Vagina (tissue), 2 donors: ENCODE data around the gene KAZALD1. TPM values are rescaled to one million over a fixed set of nuclear protein-coding genes. Genes with fewer than 3 reads are reported as not detected.

Experiments used
- DNase-seq, 2 donors: peaks; one replicate each; pipeline ENCODE4 v3.0.0-alpha.2; 2017; ENCODE audit errors: extremely low spot score in 2 of 2
- H3K27ac ChIP-seq: fragments of 200-600 bp; sonication (generic); one replicate; pipeline ENCODE4 v1.5.1; 2019
- H3K27me3 ChIP-seq: fragments of 200-600 bp; sonication (generic); one replicate; pipeline ENCODE4 v1.5.1; 2019
- H3K36me3 ChIP-seq, 2 donors: fragments of 200-600 bp; sonication (generic); one replicate each; pipeline ENCODE4 v1.5.1; 2017 to 2019
- H3K4me1 ChIP-seq: fragments of 200-600 bp; sonication (generic); one replicate; pipeline ENCODE4 v1.5.1; 2019
- H3K4me3 ChIP-seq, 2 donors: fragments of 200-600 bp; sonication (generic); 1 replicate in 1 of 2; 2 replicates in 1 of 2; pipeline ENCODE4 v1.5.1; 2016 to 2019
- H3K9me3 ChIP-seq: fragments of 200-600 bp; sonication (generic); one replicate; pipeline ENCODE4 v1.5.1; 2019
- POLR2A ChIP-seq, 2 donors: fragments of 450-650 bp; IDR thresholded peaks; one replicate each; pipeline ENCODE4 v1.6.1; 2017; ENCODE audit warnings: antibody characterized with exemption in 2 of 2, mild to moderate bottlenecking in 2 of 2, moderate library complexity in 2 of 2
- POLR2AphosphoS5 ChIP-seq, 2 donors: sonication (generic); formaldehyde crosslinking; IDR thresholded peaks; one replicate each; pipeline ENCODE4 v1.9.0; 2017; ENCODE audit warnings: antibody characterized with exemption in 2 of 2, mild to moderate bottlenecking in 2 of 2, low read depth in 1 of 2; ENCODE audit not compliant: insufficient read depth in 1 of 2
- intact Hi-C: fragments of 100-400 bp; cut with DNase I; formaldehyde crosslinking; loops from one replicate; pipeline ENCODE4 v1.15.1; 2023
- total RNA-seq: library from RNA; depleted of rRNA; stranded (reverse); fragments of >200 nt; gene quantifications from one replicate; pipeline ENCODE4 v1.2.3, GENCODE V29; 2016
- TF ChIP-seq, protein P1 (sequence below), 3 experiments: fragments of 450-650 bp in 2 of 3; fragments of 200-600 bp in 1 of 3; sonication (generic) in 1 of 3; IDR thresholded peaks; one replicate each; pipeline ENCODE4 v1.5.1; 2017 to 2019; ENCODE audit warnings: antibody characterized with exemption in 3 of 3, mild to moderate bottlenecking in 2 of 3, moderate library complexity in 2 of 3

Gene KAZALD1
- total RNA-seq, 1 donor from 2014 or later: 4.2 TPM

DNA sequence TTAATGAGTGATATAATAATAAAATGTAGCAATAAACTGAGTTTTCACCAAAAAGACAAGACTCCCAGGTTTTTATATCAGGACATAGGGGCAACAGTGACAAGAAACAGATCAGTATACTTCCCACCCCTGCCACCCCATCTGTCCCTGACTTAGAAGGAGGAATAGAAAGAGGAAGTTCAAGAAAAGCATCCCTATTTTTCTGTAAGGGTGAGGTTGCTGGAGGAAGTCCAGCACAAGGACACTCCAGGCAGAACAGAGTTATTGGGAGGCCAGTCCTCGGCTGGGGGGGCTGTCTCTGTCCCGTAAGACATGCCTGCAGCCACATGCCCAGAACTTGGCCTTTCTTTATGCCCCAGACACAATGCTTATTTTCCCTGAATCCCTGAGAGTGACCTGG is 52.9 kb downstream of the KAZALD1 start:
- no peak for DNase-seq
- Histone ChIP-seq H3K4me3 (no peak overlapping the region), H3K4me1 (no peaks in the 10 kb centered on the region), H3K9me3 (no peaks in the 10 kb centered on the region), H3K27me3 (no peaks in the 10 kb centered on the region), H3K27ac (no peak overlapping the region), H3K36me3 (no peaks in the 10 kb centered on the region)
- TF ChIP-seq POLR2AphosphoS5 (IDR thresholded peaks at IDR 0.05; ENCODE audit: insufficient read depth in 1 of 2, low read depth in 1 of 2): no peak
- TF ChIP-seq, protein P1, sequence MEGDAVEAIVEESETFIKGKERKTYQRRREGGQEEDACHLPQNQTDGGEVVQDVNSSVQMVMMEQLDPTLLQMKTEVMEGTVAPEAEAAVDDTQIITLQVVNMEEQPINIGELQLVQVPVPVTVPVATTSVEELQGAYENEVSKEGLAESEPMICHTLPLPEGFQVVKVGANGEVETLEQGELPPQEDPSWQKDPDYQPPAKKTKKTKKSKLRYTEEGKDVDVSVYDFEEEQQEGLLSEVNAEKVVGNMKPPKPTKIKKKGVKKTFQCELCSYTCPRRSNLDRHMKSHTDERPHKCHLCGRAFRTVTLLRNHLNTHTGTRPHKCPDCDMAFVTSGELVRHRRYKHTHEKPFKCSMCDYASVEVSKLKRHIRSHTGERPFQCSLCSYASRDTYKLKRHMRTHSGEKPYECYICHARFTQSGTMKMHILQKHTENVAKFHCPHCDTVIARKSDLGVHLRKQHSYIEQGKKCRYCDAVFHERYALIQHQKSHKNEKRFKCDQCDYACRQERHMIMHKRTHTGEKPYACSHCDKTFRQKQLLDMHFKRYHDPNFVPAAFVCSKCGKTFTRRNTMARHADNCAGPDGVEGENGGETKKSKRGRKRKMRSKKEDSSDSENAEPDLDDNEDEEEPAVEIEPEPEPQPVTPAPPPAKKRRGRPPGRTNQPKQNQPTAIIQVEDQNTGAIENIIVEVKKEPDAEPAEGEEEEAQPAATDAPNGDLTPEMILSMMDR (IDR thresholded peaks at IDR 0.05): no peak
- TF ChIP-seq POLR2A (IDR thresholded peaks at IDR 0.05): no peak
- intact Hi-C loops: no loop called here

Other genes starting within 250 kb of the KAZALD1 start
- gene SLF2, start 149.0 kb upstream of the KAZALD1 start, total RNA-seq: 26.8 TPM
- 6.4 TPM for gene SEMA4G, start 92.5 kb upstream of the KAZALD1 start, total RNA-seq
- gene MRPL43, start 74.5 kb upstream of the KAZALD1 start, total RNA-seq: 85.4 TPM
- gene TWNK, start 74.4 kb upstream of the KAZALD1 start, total RNA-seq: 5.2 TPM
- gene LZTS2, start 62.2 kb upstream of the KAZALD1 start, total RNA-seq: 99.4 TPM
- gene PDZD7, start 30.9 kb upstream of the KAZALD1 start, total RNA-seq: 1.5 TPM
- gene SFXN3, start 30.8 kb upstream of the KAZALD1 start, total RNA-seq: 95.0 TPM
- not detected for gene TLX1, start 69.3 kb downstream of the KAZALD1 start, total RNA-seq
- gene LBX1, start 167.5 kb downstream of the KAZALD1 start, total RNA-seq: not detected